DOHH2 (cell line): ENCODE data around the gene FBLN2.

ENCODE experiments used
- EZH2phosphoT487 ChIP-seq: fragments of 200-600 bp; sonication (generic); IDR thresholded peaks from 2 replicates; pipeline ENCODE4 v1.6.1; 2017; ENCODE audit warnings: borderline replicate concordance, mild to moderate bottlenecking, antibody characterized with exemption, low read length, moderate library complexity, mixed read lengths
- TF ChIP-seq, protein P1 (sequence below): fragments of 200-600 bp; sonication (generic); IDR thresholded peaks from one replicate; pipeline ENCODE4 v1.5.1; 2014; ENCODE audit warnings: antibody characterized with exemption, mild to moderate bottlenecking, low read depth, low read length; ENCODE audit not compliant: poor library complexity, severe bottlenecking

DNA sequence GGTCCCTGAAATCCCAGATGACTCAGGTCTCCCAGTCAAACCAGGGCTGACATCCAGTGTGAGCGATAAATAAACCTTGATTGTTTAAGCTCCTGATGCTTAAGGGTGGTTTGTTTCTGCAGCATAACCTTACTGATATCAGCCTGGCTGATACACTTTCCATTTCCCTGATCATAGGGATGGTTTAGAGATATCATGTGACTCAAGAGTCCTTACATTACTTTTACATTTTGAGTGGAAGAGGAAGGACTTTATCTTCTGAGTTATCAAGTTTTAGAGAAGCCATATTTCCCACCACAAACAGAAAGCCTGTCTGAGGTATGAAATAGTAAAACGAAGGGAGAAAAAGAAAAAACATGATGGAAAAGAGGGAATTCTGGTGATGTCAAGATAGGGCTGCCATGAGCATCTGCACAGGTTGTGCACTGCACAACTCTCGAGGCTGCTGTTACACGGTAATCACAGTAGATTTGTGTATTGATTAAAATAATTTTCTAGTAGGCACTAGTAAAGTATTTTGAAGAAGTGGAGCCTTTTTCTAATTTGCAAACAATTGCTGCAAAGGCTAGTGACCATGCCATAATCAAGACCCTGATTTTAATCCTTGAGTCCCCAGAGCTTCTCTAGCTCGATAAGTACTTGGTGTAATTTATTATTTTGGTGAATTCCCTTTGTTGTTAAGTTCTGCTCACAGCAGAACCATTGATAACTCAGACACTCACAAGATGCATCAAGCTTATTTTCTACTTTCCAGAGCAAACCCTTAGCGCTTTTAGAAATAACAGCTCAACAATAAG is 34.1 kb upstream of the FBLN2 start:
- TF ChIP-seq, protein P1, sequence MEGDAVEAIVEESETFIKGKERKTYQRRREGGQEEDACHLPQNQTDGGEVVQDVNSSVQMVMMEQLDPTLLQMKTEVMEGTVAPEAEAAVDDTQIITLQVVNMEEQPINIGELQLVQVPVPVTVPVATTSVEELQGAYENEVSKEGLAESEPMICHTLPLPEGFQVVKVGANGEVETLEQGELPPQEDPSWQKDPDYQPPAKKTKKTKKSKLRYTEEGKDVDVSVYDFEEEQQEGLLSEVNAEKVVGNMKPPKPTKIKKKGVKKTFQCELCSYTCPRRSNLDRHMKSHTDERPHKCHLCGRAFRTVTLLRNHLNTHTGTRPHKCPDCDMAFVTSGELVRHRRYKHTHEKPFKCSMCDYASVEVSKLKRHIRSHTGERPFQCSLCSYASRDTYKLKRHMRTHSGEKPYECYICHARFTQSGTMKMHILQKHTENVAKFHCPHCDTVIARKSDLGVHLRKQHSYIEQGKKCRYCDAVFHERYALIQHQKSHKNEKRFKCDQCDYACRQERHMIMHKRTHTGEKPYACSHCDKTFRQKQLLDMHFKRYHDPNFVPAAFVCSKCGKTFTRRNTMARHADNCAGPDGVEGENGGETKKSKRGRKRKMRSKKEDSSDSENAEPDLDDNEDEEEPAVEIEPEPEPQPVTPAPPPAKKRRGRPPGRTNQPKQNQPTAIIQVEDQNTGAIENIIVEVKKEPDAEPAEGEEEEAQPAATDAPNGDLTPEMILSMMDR, result no peak
- no peak for TF ChIP-seq EZH2phosphoT487
